Right hindlimb (tissue), 1 donor: ENCODE results near the gene LRP1B.

Experiments used
- DNase-seq: peaks from one replicate; pipeline ENCODE4 v3.0.0-alpha.2; 2018

LRP1B gene

GRCh38 chr2:140865837-140866236 is 1265.0 kb downstream of the LRP1B start:
- DNase-seq = no peak

DNA sequence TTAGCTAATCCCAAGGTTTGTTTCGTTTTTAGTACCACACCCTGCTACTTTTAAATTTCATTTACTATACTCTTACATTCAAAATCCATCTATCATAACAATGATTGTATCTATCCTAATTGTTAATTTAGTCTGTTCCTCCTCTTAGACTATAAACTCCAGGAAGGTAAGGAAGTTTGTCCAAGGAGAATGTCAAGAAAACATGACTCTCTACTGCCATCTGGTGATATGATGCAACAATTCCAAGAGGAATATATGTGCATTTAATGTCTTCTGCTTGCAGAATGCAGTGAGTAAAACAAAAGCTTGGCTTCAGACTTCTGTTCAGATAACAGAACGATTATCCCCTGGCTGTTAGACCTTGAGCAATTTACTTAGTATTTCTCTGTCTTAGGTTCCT is 1267.1 kb downstream of the LRP1B start:
- no peak for DNase-seq

DNA sequence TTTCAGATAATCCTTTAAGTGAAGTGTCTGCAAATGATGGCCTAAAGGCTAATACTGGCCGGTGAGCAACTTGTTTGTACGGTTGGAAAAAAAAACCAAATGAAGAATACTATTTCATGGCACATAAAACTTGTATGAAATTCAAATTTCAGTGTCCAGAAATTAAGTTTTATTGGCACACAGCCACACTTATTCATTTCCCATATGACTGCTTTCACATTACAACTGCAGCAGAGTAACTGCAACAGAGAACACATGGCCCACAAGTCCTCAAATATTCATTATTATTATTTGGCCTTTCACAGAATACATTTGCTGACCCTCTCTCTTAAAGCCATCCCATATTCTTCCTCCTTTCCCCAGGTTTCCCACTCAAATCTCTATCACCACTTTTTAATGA is 1268.6 kb downstream of the LRP1B start:
- DNase-seq = no peak

DNA sequence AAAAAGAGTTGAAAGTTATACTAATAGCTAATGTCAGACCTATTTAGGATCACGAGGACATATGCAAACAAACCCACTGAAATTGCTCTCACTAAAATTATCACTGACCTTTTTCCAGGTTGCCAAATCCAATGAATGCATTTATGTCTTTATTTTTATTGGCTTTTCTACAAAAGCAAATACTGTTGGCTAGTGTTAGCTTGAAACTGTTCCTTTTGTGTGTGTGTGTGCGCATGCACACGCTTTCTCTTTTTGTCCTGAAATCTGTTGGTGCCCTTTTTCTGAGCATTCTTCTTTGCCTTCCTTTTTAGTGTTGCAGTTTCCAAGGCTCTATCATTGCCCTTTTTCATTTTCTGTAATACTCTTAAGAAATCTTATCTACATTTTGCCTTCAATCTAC is 1269.2 kb downstream of the LRP1B start:
- DNase-seq = no peak

- DNase-seq = no peak
Observed at GRCh38 chr2:140855471-140855870, 1275.3 kb downstream of the LRP1B start.

- no peak for DNase-seq
Observed at GRCh38 chr2:140851258-140851981, 1279.4 kb downstream of the LRP1B start.

GRCh38 chr2:140843186-140843585 is 1287.6 kb downstream of the LRP1B start:
- no peak for DNase-seq

GRCh38 chr2:140842110-140842509 is 1288.7 kb downstream of the LRP1B start:
- DNase-seq = no peak

DNA sequence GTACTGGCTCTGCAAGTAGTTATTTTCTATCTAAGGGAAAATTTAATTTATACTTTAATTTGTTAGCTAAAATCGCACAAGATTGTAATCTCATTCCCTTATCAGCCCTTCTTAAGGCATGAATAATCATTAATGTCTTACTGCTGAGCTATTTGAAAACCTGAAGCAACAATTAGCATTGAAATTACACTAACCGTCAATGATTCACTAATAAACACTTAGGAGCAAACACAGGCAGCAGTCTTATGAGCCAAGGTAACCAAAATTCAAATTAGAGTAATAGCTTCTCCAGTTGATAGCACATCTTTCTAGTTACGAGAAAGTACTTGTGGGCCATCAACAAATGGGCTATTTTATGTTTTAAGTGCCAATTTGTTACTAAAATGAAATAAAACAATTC is 1289.7 kb downstream of the LRP1B start:
- DNase-seq = no peak

- DNase-seq = no peak
Observed at GRCh38 chr2:140836826-140837225, 1294.0 kb downstream of the LRP1B start.

GRCh38 chr2:140835079-140835478 is 1295.7 kb downstream of the LRP1B start:
- DNase-seq = no peak

GRCh38 chr2:140814141-140814540 is 1316.7 kb downstream of the LRP1B start:
- DNase-seq = no peak

- no peak for DNase-seq
Observed at GRCh38 chr2:140808820-140809219, 1322.0 kb downstream of the LRP1B start.

DNA sequence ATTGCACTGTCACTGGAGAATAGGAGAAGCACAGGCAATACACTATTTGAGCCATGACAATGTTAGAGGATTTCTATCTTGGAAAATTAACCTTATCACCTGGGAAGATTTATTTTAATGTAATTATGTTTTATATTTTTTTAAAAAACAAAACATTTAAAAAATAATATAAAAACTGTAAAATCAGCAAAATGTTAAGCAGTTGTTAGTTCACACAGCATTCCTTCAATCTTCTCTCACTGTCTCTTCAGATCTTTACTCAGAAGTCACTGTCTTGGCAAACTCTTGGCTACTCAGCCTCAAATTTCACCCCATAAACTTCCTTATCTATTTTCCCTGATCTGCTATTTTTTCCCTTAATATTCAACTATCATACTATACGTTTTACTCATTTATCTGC is 1322.6 kb downstream of the LRP1B start:
- no peak for DNase-seq

DNA sequence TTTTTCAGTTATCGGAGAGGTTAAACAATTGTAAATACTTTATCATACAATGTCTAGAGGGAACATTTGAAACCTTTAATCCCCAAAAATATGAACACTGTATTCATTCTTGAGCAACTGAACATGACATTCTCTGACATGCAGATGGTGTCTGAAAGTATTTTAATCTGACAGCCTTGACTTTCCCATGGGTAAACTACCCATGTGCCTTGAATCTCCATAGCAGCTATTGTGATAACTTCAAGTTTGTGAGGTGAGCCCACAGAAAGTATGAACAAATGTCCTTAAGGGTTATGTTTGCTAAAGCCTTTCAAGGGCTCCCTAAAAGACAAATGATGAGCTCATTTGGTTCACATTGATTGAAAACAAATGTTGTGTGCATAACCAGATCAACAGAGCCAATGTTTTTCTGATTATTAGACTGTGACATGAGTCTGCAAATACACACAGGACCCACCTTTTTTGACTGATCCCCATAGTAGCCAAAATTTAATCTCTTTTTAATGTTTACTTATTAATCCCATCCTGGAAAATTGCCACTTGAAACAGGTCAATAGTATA is 1326.0 kb downstream of the LRP1B start:
- DNase-seq = no peak

GRCh38 chr2:140801311-140801710 is 1329.5 kb downstream of the LRP1B start:
- no peak for DNase-seq

- DNase-seq = no peak
Observed at GRCh38 chr2:140797718-140798117, 1333.1 kb downstream of the LRP1B start.

DNA sequence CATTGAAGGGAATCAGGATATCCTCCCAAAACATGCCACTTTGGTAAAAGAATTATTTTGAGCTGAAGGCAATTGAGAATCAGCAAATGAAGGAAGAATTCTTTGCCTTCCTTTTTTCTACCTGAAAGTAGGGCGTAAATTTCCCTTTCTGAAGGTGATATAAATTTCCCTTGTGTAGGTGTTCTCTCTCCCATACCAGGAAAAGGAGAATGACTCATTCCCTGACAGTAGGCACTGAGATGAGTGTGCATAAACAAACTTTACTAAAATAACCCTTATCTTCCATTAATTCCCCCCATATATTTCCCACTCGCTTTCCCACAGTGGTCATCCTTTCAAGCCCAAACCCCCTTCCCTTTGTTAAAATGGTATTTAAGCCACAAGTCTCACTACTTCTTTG is 1339.0 kb downstream of the LRP1B start:
- no peak for DNase-seq

DNA sequence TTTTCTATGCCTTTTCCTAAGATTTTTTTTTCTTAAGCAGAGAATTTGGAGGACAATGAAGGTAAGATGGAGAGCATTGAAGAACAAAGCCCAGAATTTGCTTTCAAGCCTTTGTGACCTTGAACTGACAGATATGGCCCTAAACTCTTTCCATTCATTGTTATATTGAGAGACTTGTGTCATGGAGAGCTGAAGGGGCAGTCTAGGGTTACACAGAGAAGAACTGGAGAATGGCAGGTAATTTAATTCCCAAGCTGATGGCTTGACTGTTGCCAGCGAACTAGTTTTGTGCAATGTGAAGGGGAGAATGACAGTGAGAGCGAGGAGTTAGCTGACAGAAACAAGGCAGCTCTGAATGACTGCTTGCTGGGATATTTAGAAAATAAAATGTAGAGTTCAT is 1344.2 kb downstream of the LRP1B start:
- no peak for DNase-seq

DNA sequence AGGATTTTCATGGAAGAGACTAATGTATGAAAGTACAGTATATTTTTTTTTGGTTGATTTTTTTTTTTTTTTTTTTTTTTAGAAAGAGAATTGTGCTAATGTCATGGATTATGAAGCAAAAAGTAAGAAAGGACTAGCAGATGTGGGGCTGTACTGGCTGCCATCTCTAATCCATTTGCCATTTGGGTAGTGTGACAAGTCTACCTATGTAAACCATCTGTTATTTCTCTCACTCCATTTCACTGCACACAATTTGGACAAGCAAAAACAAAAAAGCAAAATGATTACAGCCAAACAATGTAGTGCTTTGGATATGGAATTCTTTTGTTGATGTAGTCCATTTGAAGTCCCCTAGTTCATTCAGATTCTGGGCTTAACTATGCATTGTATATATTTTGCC is 1355.4 kb downstream of the LRP1B start:
- no peak for DNase-seq

DNA sequence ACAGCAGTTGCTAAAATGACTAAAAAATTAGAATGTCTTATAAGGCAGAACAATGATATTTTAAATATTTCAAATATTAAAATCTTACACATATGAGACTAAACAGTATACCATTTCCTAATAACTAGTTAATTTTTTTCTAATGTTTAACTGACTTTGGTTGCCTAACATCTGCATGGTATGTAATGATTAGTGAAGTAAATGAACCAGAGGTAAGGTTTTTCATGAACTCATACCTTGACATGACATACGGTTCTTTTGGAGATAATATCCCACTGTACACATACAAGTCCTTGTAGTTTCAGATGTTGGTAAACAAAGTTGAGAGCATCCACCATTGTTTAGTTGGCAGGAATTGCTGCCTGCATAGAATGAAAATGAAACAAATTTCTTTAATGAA is 1360.2 kb downstream of the LRP1B start:
- no peak for DNase-seq

DNA sequence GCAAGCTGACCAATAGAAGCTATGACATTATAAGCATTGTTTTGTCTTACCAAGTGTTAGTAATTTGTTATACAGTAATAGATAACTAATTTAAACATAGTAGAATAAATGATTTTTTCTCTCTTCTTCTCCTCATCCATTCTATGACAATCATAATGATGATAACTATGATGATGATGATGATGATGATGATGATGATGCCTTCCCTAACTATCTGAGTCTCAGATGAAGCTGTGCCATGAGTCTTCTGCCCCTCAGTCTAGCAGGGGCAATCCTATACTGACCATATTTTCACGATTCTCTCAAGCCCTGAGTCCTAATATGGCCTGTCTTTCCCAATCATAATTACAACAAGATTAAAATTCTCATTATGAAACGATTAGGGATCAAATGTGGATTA is 1369.0 kb downstream of the LRP1B start:
- DNase-seq = no peak

- DNase-seq = no peak
Observed at GRCh38 chr2:140759426-140760156, 1371.2 kb downstream of the LRP1B start.

- DNase-seq = no peak
Observed at GRCh38 chr2:140747665-140748064, 1383.2 kb downstream of the LRP1B start.
